Eye (tissue), 1 donor: ENCODE measurements around the gene FOXP1.

Experiments used
- DNase-seq: peaks from one replicate; pipeline ENCODE4 v3.0.0-alpha.2; 2015

Gene FOXP1

GRCh38 chr3:71299160-71299559 lies 284.4 kb downstream of the FOXP1 start:
- no peak for DNase-seq

DNA sequence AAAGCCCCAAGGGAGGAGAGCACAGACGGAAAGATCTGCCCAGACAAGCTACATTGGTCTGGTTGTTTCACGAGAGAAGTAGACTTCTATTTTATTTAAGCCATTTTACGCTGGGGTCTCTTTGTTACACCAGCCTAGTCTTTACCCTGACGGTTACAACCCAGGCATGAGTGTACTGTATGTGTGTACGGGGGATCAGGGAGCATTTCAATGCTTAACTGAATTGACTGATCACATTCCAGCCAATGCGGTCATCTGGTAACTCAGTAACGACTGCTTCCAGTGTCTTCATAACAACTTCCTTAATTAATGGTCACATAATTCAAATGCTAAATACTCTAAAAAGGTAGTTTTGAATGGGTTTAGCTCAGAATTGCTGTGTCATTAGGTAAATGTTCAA lies 288.6 kb downstream of the FOXP1 start:
- no peak for DNase-seq

DNA sequence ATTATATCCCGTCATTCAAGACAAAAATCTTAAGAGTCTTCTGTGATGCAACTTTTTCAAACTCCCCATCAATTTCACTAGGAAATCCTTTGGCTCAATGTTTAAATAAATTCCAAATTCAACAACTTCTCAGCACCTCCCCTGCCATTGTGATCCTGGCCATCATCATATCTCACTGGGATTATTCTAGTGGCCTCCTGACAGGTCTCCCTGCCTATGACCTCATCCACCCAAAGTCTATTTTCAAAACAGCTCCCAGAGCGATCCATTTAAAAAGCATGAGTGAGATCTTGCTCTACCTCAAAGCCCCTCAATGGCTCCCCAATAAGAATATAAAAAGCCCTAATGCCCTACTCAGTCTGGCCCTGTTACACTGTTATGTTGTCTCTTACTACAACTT lies 293.2 kb downstream of the FOXP1 start:
- no peak for DNase-seq

DNA sequence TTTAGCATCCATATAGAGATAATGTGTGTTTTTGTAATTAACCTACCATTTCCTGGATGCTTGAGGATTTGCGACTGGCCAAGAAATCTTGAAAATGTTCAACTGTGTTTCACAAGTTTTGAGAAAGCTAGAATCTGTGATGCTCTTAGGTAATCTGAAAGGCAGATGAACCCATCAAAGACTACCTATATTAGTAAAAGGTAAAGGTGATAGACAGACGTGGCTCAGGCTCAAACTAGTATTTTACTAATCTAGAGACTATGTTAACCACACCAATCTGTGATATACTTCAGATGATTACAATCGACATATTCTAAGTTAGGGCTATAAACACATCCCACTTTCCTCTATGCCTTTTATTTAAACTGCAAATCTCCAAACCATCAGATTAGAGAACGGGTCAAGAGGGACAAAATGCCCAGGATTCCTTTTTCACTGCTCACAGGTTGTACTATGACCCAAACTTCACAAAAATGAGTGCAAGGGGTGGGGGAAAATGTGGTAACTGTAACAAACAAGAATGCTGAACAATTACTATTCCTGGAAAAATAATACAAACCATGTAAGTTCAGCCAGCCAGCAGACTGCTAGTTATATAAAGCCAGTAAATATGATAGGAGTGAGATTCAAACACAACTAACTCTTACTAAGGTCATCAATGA lies 295.1 kb downstream of the FOXP1 start:
- no peak for DNase-seq

DNA sequence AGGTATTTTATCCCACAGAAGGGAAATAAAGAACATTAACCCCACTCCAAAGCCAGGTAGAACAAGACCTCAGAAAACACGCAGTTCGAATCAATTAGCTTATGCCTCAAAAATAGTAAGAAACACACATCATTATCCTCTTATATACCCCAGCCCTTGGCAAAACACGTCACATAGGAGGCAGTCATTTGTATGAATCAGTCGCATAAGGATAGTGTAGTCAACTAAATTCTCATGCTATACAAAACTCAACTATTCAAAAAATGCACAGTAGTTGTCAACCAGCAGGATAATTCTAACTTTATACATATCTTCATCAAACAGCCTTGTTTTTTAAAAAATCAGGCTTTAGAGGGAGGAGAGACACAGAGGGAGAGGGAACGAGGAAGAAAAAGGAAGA lies 298.4 kb downstream of the FOXP1 start:
- no peak for DNase-seq

GRCh38 chr3:71282976-71283375 lies 300.6 kb downstream of the FOXP1 start:
- no peak for DNase-seq

- DNase-seq, result no peak
Observed at GRCh38 chr3:71281280-71281679, 302.2 kb downstream of the FOXP1 start.

DNA sequence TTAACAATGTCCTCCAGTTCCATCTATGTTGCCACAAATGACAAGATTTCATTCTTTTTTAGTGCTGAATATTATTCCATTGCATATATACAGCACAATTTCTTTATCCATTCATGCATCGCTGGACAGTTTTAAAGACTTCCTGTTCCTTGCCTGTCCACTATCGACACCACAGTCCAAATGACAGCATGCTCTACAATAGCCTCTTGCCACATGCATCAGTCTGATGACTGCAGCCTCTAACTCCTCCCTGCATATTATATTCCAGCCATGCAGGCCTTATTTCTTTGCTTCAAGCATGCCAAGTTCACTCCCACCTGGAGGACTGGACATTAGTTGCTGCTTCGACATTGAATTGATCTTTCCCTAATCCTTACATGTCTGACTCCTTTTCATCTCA lies 306.2 kb downstream of the FOXP1 start:
- no peak for DNase-seq

DNA sequence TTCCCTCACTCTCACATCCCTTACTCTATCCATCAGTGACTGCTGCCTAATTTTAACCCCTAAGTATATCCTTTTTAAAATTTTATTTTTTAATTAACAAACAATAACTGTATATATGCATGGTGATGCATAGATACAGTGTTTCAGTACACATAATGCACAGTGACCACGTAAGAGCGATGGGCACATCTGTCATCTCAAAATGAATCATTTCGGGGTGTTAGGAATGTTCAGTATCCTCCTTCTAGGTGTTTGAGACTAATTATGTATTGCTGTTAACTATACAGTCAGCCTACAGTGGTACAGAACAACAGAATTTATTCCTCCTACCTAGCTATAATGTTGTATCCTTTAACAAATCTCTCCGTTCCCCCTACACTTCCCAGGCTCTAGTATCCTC lies 307.0 kb downstream of the FOXP1 start:
- no peak for DNase-seq

DNA sequence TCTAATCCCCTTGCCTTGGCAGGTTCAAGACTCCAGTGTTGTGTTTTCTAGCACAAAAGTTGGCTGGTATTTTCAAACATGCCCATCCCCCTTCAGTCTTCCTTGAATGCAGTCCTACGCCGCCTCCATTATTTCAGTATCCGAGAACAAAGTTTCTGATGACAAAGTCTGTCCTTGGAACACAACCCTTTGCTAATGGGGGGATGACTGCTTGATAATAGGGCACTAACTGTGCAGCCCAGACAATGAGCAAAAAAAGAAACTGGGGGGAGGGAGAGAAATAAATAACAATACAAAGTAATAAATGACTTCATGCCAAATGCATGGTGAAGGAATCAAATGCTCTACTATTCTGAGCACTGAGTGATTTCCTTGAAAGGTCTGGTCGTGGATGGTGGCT lies 310.1 kb downstream of the FOXP1 start:
- DNase-seq, result no peak

DNA sequence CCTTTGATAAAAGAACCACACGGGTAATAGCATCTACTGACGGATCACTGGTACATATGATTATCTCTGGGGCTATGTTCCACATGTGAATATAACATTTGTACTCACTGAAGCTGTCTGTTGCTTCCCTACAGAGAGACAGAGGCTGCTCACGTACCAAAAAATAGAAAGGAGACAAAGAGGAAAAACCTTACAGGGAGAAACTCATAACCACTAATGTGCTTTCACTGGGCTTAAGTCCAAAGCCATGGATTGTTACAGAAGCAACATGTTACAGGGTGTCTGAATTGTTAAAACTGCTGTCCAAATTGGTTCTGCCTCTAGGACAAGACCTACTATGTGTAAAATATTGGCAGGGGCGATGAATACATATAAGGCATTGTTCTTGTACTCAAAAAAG lies 311.9 kb downstream of the FOXP1 start:
- DNase-seq, result no peak

DNA sequence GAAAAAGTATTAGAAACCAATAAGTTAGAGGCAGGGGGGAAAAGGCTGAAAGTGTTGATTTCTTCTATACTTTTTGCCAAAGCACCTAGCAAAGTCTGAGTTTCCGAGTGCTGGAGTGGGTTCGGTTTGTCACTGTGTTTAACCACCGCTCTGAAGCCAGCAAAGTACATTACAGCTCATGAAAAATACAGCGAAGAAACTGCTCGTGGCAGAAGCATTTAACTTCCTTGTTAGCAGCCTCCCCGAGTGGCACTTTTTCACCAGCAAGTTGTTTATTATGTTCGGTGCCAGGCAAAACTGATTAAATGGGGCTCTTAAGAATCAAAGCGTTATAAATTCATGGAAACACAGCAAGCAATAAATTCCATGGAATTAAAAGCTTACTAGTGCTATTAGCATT lies 313.6 kb downstream of the FOXP1 start:
- no peak for DNase-seq

DNA sequence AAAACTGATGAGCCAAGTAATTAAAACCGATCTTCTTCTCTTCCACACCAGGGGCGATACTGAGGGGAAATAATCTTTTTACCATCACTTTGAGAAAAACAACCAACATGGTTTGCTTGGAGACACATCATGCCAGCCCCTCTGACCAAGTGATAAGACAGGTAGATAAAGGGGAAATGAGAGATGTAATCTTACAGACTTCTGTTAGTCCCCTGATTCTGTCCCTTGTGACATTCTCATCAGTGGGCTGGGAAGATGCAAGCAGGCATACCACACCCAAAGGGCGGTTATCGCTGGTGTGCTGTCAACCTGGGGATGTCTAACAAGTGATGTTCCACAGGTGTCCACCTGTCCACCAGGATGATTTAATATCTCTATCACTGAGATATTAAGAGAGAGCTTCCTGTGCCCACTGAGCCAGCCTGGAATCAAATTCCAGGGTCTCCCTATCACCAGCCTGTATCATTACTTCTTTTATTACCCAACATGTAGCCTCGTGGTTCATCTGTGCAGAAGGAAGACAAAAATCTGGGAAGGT lies 315.0 kb downstream of the FOXP1 start:
- no peak for DNase-seq

DNA sequence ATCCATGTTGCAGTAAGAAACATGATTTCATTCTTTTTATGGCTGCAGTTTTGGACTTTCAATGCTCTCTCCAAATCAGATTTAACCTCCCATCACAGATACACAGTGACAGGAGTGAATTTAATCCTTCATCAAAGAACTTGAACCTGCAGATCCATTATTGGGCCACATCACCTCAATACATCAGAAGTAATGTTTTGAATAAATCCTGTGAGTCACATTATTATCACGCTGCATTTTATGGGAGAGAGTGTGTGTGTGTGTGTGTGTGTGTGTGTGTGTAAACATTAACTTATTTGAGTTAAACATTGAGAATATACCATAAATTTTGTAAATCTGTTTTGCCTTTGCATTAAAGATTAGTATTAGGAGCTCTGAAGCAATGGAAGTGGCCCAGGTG lies 316.7 kb downstream of the FOXP1 start:
- DNase-seq, result no peak

DNA sequence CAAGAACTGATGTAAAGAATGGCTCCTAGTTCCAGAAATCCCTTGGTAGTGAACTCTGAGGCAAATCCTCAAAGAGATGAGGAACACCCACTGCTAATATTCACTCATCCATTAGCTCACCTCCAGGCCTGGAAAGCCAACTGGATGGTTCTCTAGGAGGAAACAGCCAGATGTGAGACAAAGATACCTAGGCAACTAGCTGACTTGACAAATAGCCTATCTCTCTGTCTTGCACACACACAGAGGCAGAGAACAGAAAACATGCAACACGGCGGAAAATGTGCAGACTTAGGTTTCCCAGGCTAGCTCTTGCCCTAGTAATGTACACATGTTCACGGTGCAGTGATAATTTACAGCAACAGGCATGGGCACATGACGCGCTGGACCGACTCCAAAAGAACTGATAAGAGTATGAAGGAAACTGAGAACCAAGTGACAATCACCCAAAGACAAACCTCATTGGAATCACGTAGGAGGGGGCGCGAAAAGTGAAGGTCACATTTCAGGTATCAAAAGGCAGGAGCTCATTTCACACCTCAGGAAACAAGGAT lies 318.1 kb downstream of the FOXP1 start:
- no peak for DNase-seq

DNA sequence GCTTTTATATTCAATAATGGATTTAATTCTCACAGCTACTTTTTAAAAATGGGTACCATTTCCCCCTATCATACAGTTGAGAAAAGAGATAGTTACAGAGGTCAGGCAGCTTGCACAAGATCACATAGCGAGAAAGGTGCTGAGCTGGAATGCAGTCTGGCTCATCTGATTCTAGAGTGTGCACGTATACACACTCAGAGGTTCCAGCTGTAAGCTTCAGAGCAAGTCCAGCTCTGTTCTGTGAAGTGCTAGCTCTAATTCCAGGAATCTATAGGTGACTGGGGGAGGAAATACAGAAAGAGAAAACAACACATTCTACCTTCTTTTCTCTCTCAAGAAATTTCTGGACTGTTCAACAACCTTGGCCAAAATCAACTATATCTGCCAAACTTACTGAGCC lies 318.7 kb downstream of the FOXP1 start:
- DNase-seq, result no peak

DNA sequence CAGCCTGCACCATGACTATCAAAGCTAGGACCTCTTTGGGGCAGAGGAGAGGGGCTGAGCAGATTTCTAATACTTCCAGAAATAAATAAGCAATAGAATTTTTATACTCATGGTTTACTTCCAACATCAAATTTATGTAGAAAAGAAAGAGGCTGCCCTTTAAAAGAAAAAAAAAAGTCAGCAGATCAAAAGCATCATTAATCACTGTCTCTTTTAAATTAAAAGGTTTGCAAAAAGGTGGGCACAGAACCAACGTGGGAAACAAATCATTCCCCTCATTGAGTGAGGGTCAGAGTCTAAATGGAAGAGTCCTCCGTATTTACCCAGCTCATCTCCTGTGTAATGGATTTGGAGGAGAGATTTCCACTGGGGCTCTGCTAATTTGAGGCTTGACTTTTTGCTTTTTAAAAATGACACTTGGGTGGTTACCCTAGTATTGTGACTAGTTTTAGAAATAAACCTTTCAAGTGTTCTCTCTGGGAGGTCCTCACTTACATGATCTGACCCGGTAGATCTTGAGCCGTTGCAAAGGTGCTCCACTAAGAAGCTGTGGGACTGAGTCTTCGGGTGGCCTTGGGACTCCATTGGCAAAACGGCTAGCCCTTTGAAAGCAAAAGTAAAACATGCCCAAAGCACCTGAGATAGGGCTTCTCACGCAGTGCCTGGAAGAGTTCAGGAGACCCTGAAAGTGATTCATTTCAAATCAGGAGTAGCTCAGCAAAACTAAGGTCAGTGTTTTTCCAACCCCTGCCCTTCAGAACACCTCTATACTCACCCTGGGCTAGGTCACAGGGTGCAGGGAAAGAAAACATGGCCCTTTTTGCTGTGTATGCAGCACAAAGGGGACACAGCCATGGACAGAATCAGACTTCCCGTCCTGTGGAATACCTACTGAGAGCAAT lies 320.9 kb downstream of the FOXP1 start:
- no peak for DNase-seq

- no peak for DNase-seq
Observed at GRCh38 chr3:71260782-71261181, 322.7 kb downstream of the FOXP1 start.

DNA sequence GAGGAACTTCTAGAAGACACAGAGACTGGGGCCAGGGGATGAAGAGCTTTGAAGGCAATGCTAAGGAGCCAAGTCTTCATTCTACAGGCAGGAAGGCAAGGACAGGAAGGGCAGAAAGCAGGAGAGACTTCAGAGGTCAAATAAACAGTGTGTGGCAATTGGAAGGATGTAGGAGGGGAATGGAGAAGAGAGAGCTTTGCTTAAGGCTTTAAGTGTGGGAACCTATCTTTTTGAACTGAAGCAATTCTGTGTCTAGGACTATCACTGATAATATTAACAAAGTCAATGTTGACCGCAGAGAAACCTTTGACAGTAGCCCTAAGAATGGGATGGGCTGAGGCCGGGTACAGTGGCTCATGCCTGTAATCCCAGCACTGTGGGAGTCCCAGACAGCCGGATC lies 325.0 kb downstream of the FOXP1 start:
- no peak for DNase-seq

- DNase-seq, result no peak
Observed at GRCh38 chr3:71258116-71258515, 325.4 kb downstream of the FOXP1 start.

DNA sequence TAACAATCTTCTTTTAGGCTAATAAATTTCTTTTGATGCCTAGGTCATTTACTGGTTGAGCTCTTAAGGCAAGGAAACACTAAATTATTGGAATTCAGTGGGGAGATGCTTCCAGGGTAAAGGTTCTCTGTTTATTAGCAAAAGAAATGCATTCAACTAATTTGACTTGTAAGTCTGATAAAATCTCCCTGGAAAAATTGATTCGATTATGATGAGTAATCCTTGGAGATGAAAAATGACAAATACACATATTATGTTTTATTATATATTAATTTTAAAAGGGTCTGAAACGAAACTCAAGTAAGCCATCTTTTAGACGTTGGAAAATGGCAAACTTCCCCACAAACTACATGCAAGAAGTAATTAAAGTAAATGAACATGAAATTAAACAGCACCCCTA lies 328.0 kb downstream of the FOXP1 start:
- DNase-seq, result no peak

- no peak for DNase-seq
Observed at GRCh38 chr3:71254281-71255057, 329.1 kb downstream of the FOXP1 start.

DNA sequence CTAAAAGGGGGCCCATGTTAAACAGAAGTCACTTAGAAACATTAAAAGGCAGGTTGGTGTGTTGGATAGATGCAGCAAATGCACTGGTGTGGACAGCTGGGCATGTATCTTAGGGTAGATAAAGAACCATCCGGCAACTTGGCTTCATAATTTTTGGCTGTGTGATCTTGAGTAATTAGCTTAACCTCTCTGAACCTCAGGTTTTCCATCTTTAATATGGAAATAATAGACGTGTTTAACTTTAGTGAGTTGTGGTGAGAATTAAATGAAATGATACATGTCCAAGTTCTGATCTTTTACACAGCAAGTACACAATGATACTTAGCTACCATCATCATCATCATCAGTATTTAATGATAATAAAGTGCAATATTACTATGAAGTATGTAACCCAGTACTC lies 330.4 kb downstream of the FOXP1 start:
- no peak for DNase-seq
